BE2C (cell line): ENCODE results near the gene DIPK1A.

ENCODE experiments used
- DNase-seq: peaks from one replicate; pipeline ENCODE4 v3.0.0-alpha.2; 2020
- H3K27me3 ChIP-seq: fragments of 250-450 bp; sonication (Bioruptor Pico); 2 replicates; pipeline ENCODE4 v1.5.1; 2020; ENCODE audit warnings: mild to moderate bottlenecking
- H3K36me3 ChIP-seq: fragments of 250-450 bp; sonication (Bioruptor Pico); 2 replicates; pipeline ENCODE4 v1.5.1; 2020; ENCODE audit warnings: mild to moderate bottlenecking
- H3K4me1 ChIP-seq: fragments of 250-450 bp; sonication (Bioruptor Pico); 2 replicates; pipeline ENCODE4 v1.5.1; 2020
- H3K4me3 ChIP-seq: 2 replicates; pipeline ENCODE4 v1.5.1; 2011; ENCODE audit warnings: low read depth, low read length
- H3K9me3 ChIP-seq: fragments of 250-450 bp; sonication (Bioruptor Pico); 2 replicates; pipeline ENCODE4 v1.5.1; 2020
- CTCF ChIP-seq: IDR thresholded peaks from 2 replicates; pipeline ENCODE4 v1.5.1; 2012; ENCODE audit warnings: mild to moderate bottlenecking, low read depth, low read length

DIPK1A gene

GRCh38 chr1:92929461-92929860 lies 31.8 kb downstream of the DIPK1A start:
- H3K9me3 ChIP-seq, result no peaks in the 10 kb centered on the region

GRCh38 chr1:92927870-92928269 lies 33.4 kb downstream of the DIPK1A start:
- TF ChIP-seq CTCF, result no peak
- H3K4me1 ChIP-seq, result no peaks in the 10 kb centered on the region; the same call in 1 of the 2 replicates
- DNase-seq, result no peak

More at GRCh38 chr1:92929461-92929860, 31.8 kb downstream of the DIPK1A start:
- H3K4me1 ChIP-seq, result no peaks in the 10 kb centered on the region; the same call in 1 of the 2 replicates
- no peak for DNase-seq
- no peaks in the 10 kb centered on the region for H3K36me3 ChIP-seq
- H3K27me3 ChIP-seq, result no peaks in the 10 kb centered on the region
- no peak for TF ChIP-seq CTCF
- no peak overlapping the region for H3K4me3 ChIP-seq

GRCh38 chr1:92926873-92927272 lies 34.4 kb downstream of the DIPK1A start:
- Histone ChIP-seq H3K4me1 (no peaks in the 10 kb centered on the region; the same call in 1 of the 2 replicates), H3K9me3 (no peaks in the 10 kb centered on the region), H3K36me3 (no peaks in the 10 kb centered on the region), H3K27me3 (no peaks in the 10 kb centered on the region), H3K4me3 (no peak overlapping the region)
- DNase-seq, result no peak
- no peak for TF ChIP-seq CTCF

More at GRCh38 chr1:92927870-92928269, 33.4 kb downstream of the DIPK1A start:
- no peak overlapping the region for H3K4me3 ChIP-seq
- H3K36me3 ChIP-seq, result no peaks in the 10 kb centered on the region
- no peaks in the 10 kb centered on the region for H3K27me3 ChIP-seq
- H3K9me3 ChIP-seq, result no peaks in the 10 kb centered on the region

- Histone ChIP-seq H3K4me3 (no peak overlapping the region), H3K4me1 (no peaks in the 10 kb centered on the region), H3K27me3 (no peaks in the 10 kb centered on the region), H3K36me3 (no peaks in the 10 kb centered on the region), H3K9me3 (no peaks in the 10 kb centered on the region)
- TF ChIP-seq CTCF, result no peak
- no peak for DNase-seq
Measured at GRCh38 chr1:92924501-92924900, 36.8 kb downstream of the DIPK1A start.

- H3K4me3 ChIP-seq, result no peak overlapping the region
- H3K27me3 ChIP-seq, result no peaks in the 10 kb centered on the region
- no peak for DNase-seq
- no peaks in the 10 kb centered on the region for H3K4me1 ChIP-seq
- TF ChIP-seq CTCF, result no peak
- no peaks in the 10 kb centered on the region for H3K9me3 ChIP-seq
- H3K36me3 ChIP-seq, result no peaks in the 10 kb centered on the region
Measured at GRCh38 chr1:92923664-92924063, 37.6 kb downstream of the DIPK1A start.

GRCh38 chr1:92922356-92923035 lies 38.8 kb downstream of the DIPK1A start:
- no peak for TF ChIP-seq CTCF
- Histone ChIP-seq H3K4me1 (no peaks in the 10 kb centered on the region), H3K36me3 (no peaks in the 10 kb centered on the region), H3K9me3 (no peaks in the 10 kb centered on the region), H3K4me3 (no peak overlapping the region), H3K27me3 (no peaks in the 10 kb centered on the region)
- DNase-seq, result no peak
